KBM-7 (cell line): ENCODE measurements around the gene ARVCF.

ENCODE experiments used
- DNase-seq: peaks from one replicate; pipeline ENCODE4 v3.0.0-alpha.2; 2015
- in situ Hi-C: fragments of 300-500 bp; cut with MboI; formaldehyde crosslinking; loops from 2 replicates; pipeline ENCODE4 v1.14.3; 2020; ENCODE audit warnings: low sequenced_read_pairs, low pct_unique_long_range_greater_than_20kb, mixed read lengths

ARVCF gene

GRCh38 chr22:20009018-20009491 lies 7.6 kb downstream of the ARVCF start:
- no peak for DNase-seq
- in situ Hi-C loops = loop anchor here (25.0 kb wide), 1 partner anchor 97 kb away; no protein-coding TSS in a partner anchor

- DNase-seq = no peak
- in situ Hi-C loops = loop anchor here (25.0 kb wide), 1 partner anchor 96 kb away; no protein-coding TSS in a partner anchor
Measured at GRCh38 chr22:20008221-20008995, 8.2 kb downstream of the ARVCF start.

GRCh38 chr22:20004464-20004863 lies 12.2 kb downstream of the ARVCF start:
- in situ Hi-C loops = loop anchor here (25.0 kb wide), 1 partner anchor 92 kb away; no protein-coding TSS in a partner anchor
- no peak for DNase-seq

- in situ Hi-C loops = loop anchor here (25.0 kb wide), 1 partner anchor 91 kb away; no protein-coding TSS in a partner anchor
- DNase-seq = no peak
Measured at GRCh38 chr22:20003304-20003703, 13.3 kb downstream of the ARVCF start.

- in situ Hi-C loops = loop anchor here (25.0 kb wide), 1 partner anchor 90 kb away; no protein-coding TSS in a partner anchor
- DNase-seq = no peak
Measured at GRCh38 chr22:20002636-20003035, 14.0 kb downstream of the ARVCF start.

GRCh38 chr22:20002128-20002527 lies 14.5 kb downstream of the ARVCF start:
- in situ Hi-C loops = loop anchor here (25.0 kb wide), 1 partner anchor 90 kb away; no protein-coding TSS in a partner anchor
- DNase-seq = no peak

- in situ Hi-C loops = loop anchor here (25.0 kb wide), 1 partner anchor 89 kb away; no protein-coding TSS in a partner anchor
- DNase-seq = peak; percentile 38
Measured at GRCh38 chr22:20001082-20001638, 15.5 kb downstream of the ARVCF start.

GRCh38 chr22:20000246-20001081 lies 16.2 kb downstream of the ARVCF start:
- DNase-seq = no peak
- in situ Hi-C loops = loop anchor here (25.0 kb wide), 1 partner anchor 88 kb away; no protein-coding TSS in a partner anchor

- in situ Hi-C loops = loop anchor here (10.0 kb wide), 1 partner anchor 56 kb away; no protein-coding TSS in a partner anchor
- DNase-seq = no peak
Measured at GRCh38 chr22:19998991-19999820, 17.4 kb downstream of the ARVCF start.

GRCh38 chr22:19998232-19998951 lies 18.2 kb downstream of the ARVCF start:
- in situ Hi-C loops = loop anchor here (10.0 kb wide), 1 partner anchor 56 kb away; no protein-coding TSS in a partner anchor
- DNase-seq = no peak

- DNase-seq = no peak
- in situ Hi-C loops = loop anchor here (10.0 kb wide), 1 partner anchor 57 kb away; no protein-coding TSS in a partner anchor
Measured at GRCh38 chr22:19997561-19998231, 18.9 kb downstream of the ARVCF start.

- in situ Hi-C loops = loop anchor here (10.0 kb wide), 1 partner anchor 58 kb away; no protein-coding TSS in a partner anchor
- DNase-seq = no peak
Measured at GRCh38 chr22:19996694-19997384, 19.8 kb downstream of the ARVCF start.

- in situ Hi-C loops = loop anchor here (10.0 kb wide), 1 partner anchor 59 kb away; no protein-coding TSS in a partner anchor
- DNase-seq = no peak
Measured at GRCh38 chr22:19995611-19996339, 20.8 kb downstream of the ARVCF start.

GRCh38 chr22:19994851-19995610 lies 21.6 kb downstream of the ARVCF start:
- DNase-seq = no peak
- in situ Hi-C loops = loop anchor here (10.0 kb wide), 1 partner anchor 60 kb away; no protein-coding TSS in a partner anchor

- in situ Hi-C loops = loop anchor here (10.0 kb wide), 1 partner anchor 61 kb away; no protein-coding TSS in a partner anchor
- DNase-seq = no peak
Measured at GRCh38 chr22:19993926-19994325, 22.7 kb downstream of the ARVCF start.
